IPS DF 6.9 (cell line): ENCODE data around the gene PCED1A.

ENCODE experiments used
- DNase-seq: peaks from one replicate; pipeline ENCODE4 v3.0.0-alpha.2; 2013; ENCODE audit warnings: low read depth, low spot score
- H3K27ac ChIP-seq: one replicate; pipeline ENCODE4 v1.5.1; 2013; ENCODE audit warnings: low read length, control low read depth
- H3K27me3 ChIP-seq: 2 replicates; pipeline ENCODE4 v1.6.1; 2013; ENCODE audit warnings: mild to moderate bottlenecking, low read length; ENCODE audit not compliant: control insufficient read depth, insufficient read depth
- H3K36me3 ChIP-seq: 2 replicates; pipeline ENCODE4 v1.6.1; 2013; ENCODE audit warnings: low read length; ENCODE audit not compliant: control insufficient read depth, insufficient read depth
- H3K4me1 ChIP-seq: 2 replicates; pipeline ENCODE4 v1.6.1; 2013; ENCODE audit warnings: low read length; ENCODE audit not compliant: control insufficient read depth, insufficient read depth
- H3K4me3 ChIP-seq: 2 replicates; pipeline ENCODE4 v1.5.1; 2013; ENCODE audit warnings: mild to moderate bottlenecking, low read length
- H3K9me3 ChIP-seq: 2 replicates; pipeline ENCODE4 v1.6.1; 2013; ENCODE audit warnings: low read length, inconsistent platforms; ENCODE audit not compliant: control insufficient read depth, insufficient read depth
- WGBS: extraction: QIAGEN DNeasy Blood & Tissue Kit; methylation state at CpG from one replicate; pipeline ENCODE4 v1.1.7; 2013; ENCODE audit warnings: mixed read lengths, missing lambda C conversion rate; ENCODE audit not compliant: insufficient read length, insufficient coverage; 5-methylcytosine and 5-hydroxymethylcytosine counted together

Gene PCED1A

DNA sequence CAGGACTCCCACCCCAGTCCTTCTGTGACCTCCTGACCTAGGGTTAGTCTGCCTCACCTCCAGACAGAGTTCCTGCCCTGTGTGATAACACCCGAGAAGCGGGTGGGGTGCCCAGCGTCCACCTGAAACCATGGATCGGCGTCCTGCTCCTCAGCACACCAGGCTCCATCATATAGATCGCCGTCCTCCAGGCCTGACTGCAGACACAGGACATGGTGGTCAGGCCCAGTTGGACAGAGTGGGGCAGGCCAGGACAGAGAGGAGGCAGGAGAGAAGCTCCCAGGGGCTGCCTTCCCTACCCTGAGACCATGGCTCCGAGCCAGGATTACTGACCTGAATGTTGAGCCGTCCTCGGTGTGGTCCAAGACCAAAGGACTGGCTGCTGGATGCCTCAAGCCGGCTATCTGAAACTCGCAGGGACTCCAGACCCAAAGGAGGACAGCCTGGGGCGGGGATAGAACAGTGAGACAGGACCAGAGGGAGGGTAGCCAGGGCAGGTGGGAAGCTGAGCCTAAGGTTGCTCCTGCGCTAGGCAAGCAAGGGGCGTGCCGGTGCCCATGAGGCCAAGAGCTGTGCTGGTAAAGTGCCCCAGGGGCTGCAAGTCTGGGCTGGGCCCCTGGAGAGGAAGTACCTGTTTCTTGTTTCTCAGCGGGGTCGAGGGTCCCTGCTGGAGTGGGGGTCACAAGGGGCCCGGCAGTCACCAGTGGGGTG, 42.2 kb downstream of the PCED1A start:
- Histone ChIP-seq H3K27ac (no peak overlapping the region), H3K27me3 (peaks cover 19% of the 10 kb centered on the region), H3K4me1 (peaks cover 5% of the 10 kb centered on the region; the same call in 1 of the 2 replicates), H3K36me3 (peaks cover 30% of the 10 kb centered on the region), H3K4me3 (no peak overlapping the region), H3K9me3 (no peaks in the 10 kb centered on the region)
- no peak for DNase-seq
- WGBS: no CpG with 5 or more reads among the region's 19 CpGs

DNA sequence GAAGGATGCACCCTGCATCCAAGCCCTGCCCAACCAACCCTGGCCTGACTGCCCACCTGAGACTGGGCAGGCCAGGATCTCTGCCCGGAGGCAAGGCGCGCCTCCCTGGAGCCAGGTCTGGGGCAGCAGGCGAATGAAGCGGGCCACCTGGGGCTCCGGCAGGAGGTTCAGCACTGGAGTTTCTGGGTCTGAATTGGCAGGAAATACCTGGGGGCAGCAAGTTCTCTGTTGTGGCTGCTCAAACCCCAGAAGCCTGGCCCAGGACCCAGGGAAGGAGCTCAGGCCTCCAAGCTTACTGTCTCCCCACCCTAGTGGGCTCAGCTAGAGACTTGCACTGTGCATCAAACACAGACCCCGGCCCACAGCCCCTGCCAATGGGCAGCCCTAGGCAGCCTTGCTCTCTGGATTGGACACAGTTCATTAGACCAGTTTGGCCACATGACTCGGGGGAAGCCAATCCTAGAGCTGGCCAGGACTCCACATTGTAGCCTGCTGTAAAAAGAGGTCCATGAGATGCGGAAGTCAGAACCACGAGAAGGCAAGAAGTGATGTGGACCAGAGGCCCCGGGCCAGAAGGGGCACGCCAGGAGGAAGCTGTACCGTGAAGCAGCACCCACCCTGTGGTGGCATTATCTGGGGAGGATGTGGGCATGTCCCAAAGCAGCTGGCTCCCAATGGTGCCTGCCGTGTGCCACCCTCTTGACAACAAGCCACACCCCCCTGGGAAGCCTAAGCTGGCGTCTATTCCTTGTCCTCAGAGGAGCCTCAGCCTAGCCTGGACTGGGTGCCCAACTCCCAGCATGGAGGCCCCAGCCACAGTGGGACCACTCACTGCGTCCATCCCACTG, 43.1 kb downstream of the PCED1A start:
- DNase-seq: no peak
- no CpG with 5 or more reads among the region's 16 CpGs for WGBS

DNA sequence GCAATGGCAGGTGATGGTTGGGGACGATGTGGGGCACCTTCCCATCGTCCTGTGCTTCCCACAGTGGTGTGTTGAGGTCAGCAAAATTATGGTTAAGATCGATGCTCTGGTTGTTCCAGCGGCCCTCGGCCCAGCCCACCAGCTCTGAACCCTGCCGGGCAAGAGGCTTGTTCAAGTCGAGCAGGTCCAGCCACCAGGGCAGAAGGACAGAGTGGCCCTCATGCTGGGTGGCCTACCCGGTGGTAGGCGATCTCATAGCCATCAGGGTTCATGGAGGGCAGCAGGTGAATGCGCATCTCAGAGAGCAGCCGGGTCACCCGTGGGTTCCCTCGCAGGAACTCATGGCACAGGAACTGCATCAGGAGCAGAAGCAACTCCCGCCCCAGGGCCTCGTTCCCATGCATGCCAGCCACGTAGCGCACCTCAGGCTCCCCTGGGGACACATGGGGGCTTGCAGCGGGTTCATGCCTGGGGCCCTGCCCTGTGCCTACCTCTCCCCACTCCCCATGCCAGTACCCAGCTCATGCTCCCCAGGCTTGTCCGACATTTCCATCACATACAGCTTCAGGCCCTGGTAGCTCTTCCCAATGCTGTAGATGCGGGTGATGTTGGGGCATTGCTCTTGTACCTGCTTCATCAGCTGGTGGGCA, 44.3 kb downstream of the PCED1A start:
- H3K27ac ChIP-seq: no peak overlapping the region

More for the DNA sequence above, 43.1 kb downstream of the PCED1A start:
- Histone ChIP-seq H3K4me1 (peaks cover 5% of the 10 kb centered on the region; the same call in 1 of the 2 replicates), H3K4me3 (no peak overlapping the region), H3K36me3 (peaks cover 30% of the 10 kb centered on the region), H3K27ac (no peak overlapping the region), H3K27me3 (peaks cover 13% of the 10 kb centered on the region), H3K9me3 (no peaks in the 10 kb centered on the region)

DNA sequence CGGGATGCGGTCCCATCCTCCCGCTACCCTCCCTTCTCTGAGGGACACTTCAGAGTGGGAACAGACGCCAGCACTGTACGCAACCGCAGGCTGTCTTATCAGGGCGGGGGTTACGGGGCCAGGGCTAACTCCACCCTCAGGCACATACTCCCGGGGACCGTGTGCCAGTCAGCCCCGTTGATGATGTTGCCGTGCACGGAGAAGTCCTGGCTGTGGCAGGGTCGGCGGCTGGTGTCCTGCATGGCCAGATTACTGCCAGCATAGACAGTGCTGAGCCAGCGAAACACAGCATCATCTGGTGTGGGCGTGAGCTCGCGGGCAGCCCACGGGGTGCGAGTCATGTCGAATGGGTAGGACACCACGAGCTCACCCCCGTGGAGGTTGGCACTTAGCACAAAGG, 45.0 kb downstream of the PCED1A start:
- no peak for DNase-seq
- H3K4me3 ChIP-seq: no peak overlapping the region
- H3K4me1 ChIP-seq: peaks cover 3% of the 10 kb centered on the region; the same call in 1 of the 2 replicates
- H3K9me3 ChIP-seq: no peaks in the 10 kb centered on the region
- H3K27me3 ChIP-seq: no peaks in the 10 kb centered on the region
- no peak overlapping the region for H3K27ac ChIP-seq
- WGBS: no CpG with 5 or more reads among the region's 24 CpGs
- peaks cover 30% of the 10 kb centered on the region for H3K36me3 ChIP-seq

More for the DNA sequence above, 44.3 kb downstream of the PCED1A start:
- DNase-seq: no peak
- Histone ChIP-seq H3K4me3 (no peak overlapping the region), H3K9me3 (no peaks in the 10 kb centered on the region), H3K4me1 (peaks cover 3% of the 10 kb centered on the region; the same call in 1 of the 2 replicates), H3K27me3 (peaks cover 3% of the 10 kb centered on the region; the same call in 1 of the 2 replicates), H3K36me3 (peaks cover 30% of the 10 kb centered on the region)
- no CpG with 5 or more reads among the region's 20 CpGs for WGBS

DNA sequence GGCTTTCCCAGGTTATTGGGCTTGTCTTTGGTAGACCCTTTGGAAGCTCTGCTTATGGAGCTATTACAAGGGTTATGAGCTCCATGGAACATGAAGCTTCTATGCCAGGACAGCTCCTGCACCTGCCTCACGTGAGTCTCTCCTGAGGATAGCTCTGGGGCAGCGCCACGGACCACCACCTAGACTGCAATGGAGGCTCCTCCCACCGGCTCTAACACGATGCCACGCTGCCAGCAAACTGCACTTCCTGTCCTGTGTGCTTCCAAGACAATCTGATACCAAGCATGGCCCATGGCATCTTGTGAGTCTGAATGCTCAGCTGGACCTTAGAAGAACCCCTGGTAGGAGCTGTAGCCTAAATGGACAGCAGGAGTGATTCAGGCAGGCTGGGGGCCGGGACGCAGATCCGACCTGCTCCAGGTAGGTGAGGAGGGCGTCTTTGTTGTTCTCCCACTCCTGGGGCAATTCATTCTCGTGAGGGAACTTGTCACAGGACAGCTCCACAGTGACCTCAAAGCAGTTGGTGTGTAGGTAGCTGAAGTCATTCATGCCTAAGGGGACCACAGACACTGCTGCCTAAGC, 45.5 kb downstream of the PCED1A start:
- H3K36me3 ChIP-seq: peaks cover 28% of the 10 kb centered on the region
- no peak for DNase-seq
- H3K9me3 ChIP-seq: no peaks in the 10 kb centered on the region
- H3K27ac ChIP-seq: no peak overlapping the region
- no peaks in the 10 kb centered on the region for H3K27me3 ChIP-seq
- H3K4me1 ChIP-seq: peaks cover under 1% of the 10 kb centered on the region; the same call in 1 of the 2 replicates
- H3K4me3 ChIP-seq: no peak overlapping the region
- WGBS: no CpG with 5 or more reads among the region's 11 CpGs

DNA sequence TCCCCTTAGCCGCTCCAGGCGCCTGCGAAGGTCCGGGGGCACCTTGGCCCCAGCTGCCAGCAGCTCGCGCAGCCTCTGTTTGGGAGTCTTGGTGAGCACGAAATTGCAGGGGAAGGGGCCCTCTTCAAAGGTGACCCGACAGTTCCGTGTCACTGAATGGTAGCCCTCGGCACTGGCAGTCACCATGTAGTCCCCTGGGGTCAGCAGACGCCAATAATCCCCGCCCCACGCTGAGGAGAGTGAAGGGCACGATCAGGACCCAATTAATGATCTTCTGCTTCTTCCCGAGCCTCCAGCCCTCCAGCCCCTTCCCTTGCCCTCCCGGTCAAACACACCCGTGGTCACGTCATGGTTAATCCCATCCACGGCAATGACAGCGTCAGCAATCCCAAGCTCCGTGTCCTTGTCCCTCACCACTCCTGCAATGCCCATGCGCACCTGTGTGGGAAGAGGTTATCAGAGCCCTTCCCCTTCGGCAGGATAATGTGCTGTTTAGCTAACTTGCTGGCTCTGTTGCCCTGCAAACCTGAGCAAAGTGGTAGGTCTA, 46.2 kb downstream of the PCED1A start:
- H3K27ac ChIP-seq: no peak overlapping the region
- no peaks in the 10 kb centered on the region for H3K27me3 ChIP-seq
- H3K4me1 ChIP-seq: no peaks in the 10 kb centered on the region
- H3K9me3 ChIP-seq: no peaks in the 10 kb centered on the region
- WGBS: no CpG with 5 or more reads among the region's 23 CpGs
- no peak for DNase-seq
- H3K36me3 ChIP-seq: peaks cover 28% of the 10 kb centered on the region
- H3K4me3 ChIP-seq: no peak overlapping the region

DNA sequence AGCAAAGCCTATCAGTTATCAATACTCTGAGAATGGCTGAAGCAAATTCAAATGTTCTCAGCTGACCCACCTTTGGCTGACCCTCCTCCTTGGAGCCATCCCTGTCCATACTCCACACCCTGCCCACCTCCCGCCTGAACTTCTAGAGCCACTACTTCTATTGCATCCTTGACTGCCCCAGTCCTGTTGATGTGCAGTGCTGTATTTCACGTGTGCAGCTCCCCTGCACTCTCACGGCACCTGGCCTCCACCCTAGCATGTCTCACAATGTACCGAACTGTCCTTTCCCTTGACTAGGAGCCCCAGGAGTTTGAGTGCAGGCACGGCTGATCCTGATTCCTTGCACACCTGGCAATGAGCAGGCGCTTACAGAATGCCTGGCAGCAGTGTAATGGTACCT, 47.0 kb downstream of the PCED1A start:
- no peak overlapping the region for H3K27ac ChIP-seq
- H3K36me3 ChIP-seq: peaks cover 27% of the 10 kb centered on the region
- DNase-seq: no peak
- H3K4me1 ChIP-seq: no peaks in the 10 kb centered on the region
- no peaks in the 10 kb centered on the region for H3K9me3 ChIP-seq
- WGBS: no CpG with 5 or more reads among the region's 6 CpGs
- no peaks in the 10 kb centered on the region for H3K27me3 ChIP-seq
- H3K4me3 ChIP-seq: no peak overlapping the region
